HG03095 (cell line): ENCODE data around the gene PRDM12.

Experiments
- ATAC-seq: cut with Tn5 transposase; IDR thresholded peaks from one replicate; pipeline ENCODE4 v1.9.1; 2021; ENCODE audit warnings: moderate library complexity; ENCODE audit not compliant: unreplicated experiment

The PRDM12 gene

DNA sequence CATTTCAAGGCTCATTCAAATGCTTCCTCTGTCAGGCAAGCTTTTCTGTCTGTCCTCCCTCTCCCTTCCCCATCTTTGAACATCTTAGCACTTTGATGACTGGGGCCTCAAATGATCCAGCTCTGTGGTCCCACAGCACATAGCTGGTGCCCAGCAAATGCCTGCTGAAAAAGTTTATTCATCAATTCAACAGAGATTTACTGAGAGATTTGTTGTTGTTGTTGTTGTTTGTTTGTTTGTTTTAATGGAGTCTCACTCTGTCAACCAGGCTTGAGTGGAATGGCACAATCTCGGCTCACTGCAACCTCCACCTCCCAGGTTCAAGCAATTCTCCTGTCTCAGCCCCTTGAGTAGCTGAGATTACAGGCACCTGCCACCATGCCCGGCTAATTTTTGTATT, 23.2 kb downstream of the PRDM12 start:
- no peak for ATAC-seq

GRCh38 chr9:130688072-130688471, 23.7 kb downstream of the PRDM12 start:
- no peak for ATAC-seq

GRCh38 chr9:130689572-130689936, 25.2 kb downstream of the PRDM12 start:
- ATAC-seq = no peak

GRCh38 chr9:130689937-130690700, 25.7 kb downstream of the PRDM12 start:
- no peak for ATAC-seq

- ATAC-seq = no peak
These were observed 27.9 kb downstream of the PRDM12 start for GRCh38 chr9:130692321-130692720.

DNA sequence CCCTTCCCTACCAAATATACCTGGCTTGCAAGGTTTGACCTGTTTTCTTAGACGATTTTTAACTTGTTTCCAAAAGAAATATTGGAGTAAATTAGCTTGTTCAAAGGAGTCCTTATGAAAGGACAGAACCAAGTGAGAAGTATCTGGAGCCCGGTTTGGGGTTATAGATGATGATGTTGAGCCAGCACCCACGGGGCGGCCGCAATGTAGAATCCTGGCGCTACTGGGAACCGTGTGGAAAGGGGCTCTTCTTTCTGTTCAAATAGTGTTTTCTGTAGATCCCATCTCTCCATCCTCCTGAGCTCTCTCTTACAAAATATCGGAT, 28.7 kb downstream of the PRDM12 start:
- no peak for ATAC-seq

- peak; percentile 89 for ATAC-seq
These were observed 29.2 kb downstream of the PRDM12 start, which contains the start of gene EXOSC2 for GRCh38 chr9:130693426-130694191. TSS of gene EXOSC2 (plus strand) at chr9:130693780. CDS start at chr9:130693792, 12 bp downstream.

GRCh38 chr9:130694205-130694604, 29.8 kb downstream of the PRDM12 start:
- no peak for ATAC-seq

- no peak for ATAC-seq
These were observed 31.8 kb downstream of the PRDM12 start for GRCh38 chr9:130696139-130696650.

DNA sequence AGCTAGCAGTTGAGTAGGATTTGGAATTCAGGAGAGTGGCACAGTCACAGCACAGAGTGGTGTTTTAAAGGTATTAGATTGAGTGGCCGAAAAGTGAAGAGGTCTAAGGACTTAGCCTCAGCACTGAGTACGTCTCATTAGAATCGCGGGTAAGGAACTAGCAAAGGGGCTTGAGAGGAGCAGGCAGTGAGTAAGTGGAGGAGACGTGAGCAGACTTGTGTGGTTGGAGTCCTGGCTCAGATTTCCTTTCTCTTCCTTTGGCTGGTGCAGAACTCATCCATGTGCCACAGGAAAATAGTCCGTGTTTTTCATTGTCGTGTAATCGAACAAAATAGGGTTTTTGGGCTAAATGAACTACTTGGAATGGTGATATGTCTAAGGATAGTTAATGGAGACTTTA, 32.6 kb downstream of the PRDM12 start:
- ATAC-seq = no peak

DNA sequence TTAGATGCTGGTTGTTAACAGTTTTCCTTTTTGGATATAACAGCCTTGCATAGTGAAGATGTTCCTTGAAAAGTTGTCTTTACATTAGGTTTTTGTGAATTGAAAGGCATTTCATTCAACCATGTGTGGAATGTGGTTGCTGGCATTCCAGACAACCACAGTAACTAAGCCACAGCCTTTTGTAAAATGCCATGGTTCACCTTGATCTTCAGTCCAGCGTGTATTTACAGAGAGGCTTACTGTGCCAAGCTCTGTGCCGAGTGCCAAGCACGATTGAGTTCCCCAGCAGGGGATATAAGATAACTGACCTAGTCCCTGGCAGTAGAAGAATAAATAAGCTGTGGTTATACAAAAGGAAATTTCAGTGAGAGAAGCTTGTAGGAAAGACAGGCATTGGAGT, 34.1 kb downstream of the PRDM12 start:
- ATAC-seq = no peak

- ATAC-seq = no peak
These were observed 34.7 kb downstream of the PRDM12 start for GRCh38 chr9:130699047-130699446.

DNA sequence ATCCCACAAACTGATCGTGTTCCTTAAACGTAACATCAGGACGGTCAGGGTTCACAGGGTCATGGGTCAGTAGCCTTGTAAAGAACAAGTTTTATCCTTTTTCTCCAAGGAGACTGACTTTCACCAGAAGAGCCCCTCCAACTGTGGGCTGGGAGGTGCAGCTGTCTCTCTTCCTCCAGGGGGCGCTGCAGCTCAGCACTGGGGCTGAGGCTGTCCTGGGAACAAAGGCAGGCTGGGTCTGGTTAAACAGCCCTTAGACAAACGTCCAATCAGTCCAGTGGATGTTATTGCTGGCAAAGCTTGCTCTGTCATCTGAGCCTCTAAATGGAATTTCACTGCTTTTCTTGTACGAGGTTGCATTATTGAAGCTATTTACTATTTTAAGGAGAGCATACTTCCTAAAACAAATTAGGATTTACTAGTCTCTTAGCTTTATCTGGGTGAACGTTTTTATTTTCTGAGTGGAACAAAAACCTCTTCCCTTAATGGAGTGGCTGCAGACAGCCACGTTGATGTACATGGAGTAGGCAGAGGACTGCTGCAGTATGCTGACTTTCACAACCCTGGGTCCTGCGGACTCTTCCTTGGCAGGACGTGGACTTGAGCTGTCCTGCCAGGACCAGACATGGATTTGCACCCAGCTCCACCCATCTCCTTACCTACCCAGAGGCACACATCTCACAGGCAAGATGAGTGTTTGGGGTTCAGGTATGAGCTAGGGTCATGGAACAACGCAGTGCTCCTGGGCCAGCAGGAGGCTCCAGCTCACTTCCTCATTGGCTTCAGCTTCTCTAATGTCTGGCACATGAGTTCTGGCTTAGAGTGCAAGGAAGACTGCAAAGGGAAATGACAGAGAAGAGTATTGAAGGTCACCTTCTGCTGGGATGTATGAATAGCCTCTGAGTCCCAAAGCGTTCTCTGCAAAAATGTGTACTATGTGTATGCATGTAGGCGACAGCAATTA, 36.9 kb downstream of the PRDM12 start:
- no peak for ATAC-seq

- no peak for ATAC-seq
These were observed 39.1 kb downstream of the PRDM12 start for GRCh38 chr9:130703501-130703900.

DNA sequence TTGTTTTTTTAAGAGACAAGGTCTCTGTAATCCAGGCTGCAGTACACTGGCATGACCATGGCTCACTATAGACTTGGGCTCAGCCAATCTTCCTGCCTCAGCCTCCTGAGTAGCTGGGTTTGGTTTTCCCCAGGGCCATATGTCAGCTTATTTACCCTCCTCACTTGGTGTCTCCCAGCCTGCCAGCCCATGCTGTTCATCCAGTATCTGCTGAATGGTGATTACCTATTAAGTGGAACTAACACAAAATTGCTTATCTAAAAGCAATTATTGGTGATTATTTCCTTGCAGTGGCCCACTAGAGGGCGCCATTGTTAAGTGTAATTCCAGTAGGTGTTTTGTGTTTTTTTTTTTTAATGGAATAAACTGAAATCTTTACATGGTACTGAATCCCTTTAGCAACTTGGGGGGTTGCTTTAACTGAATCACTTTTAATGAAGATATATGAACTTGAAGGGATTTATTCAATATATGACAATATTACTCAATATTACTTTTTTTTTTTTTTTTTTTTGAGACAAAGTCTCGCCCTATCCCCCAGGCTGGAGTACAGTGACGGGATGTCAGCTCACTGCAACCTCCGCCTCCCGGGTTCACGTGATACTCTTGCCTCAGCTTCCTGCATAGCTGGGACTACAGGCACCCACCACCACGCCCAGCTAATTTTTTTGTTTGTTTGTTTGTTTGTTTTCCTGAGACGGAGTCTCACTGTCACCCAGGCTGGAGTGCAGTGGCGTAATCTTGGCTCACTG, 43.0 kb downstream of the PRDM12 start:
- ATAC-seq = no peak

DNA sequence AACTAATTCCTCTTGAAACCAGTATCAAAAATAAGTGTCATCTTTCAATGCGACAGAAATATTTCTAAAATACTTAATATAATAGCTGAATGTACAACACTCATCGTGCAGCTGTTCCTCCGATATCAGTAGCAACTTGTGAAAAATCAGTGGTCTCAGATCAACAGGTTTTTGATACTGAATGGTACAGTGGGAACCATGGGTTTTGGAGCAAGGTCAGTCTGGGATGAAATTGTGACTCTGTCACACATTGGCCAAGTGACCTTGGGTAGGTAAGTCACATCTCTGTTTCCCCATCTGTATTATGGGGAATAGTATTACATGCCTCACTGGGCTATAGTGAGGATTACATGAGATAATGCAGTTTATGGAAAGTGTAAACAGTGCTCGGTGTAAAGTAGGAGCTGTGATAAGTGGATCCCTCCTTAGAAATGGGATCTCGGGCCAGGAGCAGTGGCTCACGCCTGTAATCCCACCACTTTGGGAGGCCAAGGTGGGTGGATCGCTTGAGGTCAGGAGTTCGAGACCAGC, 46.5 kb downstream of the PRDM12 start:
- ATAC-seq = no peak

DNA sequence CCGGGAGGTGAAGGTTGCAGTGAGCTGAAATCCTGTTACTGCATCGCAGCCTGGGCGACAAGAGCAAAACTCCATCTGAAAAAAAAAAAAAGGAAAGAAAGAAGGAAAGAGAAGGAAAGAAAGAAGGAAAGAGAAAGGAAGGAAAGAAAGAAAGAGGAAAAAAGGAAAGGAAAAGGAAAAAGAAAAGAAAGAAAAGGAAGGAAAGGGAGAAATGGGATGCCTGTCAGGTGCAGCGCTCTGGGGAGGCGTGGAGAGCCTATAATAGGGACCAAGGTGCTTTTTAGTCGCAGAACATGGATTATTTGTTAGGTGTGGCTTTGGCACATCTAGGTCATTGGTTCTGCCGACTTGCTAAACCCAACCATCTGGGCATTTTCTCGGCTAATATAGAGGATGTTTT, 47.1 kb downstream of the PRDM12 start:
- ATAC-seq = no peak

DNA sequence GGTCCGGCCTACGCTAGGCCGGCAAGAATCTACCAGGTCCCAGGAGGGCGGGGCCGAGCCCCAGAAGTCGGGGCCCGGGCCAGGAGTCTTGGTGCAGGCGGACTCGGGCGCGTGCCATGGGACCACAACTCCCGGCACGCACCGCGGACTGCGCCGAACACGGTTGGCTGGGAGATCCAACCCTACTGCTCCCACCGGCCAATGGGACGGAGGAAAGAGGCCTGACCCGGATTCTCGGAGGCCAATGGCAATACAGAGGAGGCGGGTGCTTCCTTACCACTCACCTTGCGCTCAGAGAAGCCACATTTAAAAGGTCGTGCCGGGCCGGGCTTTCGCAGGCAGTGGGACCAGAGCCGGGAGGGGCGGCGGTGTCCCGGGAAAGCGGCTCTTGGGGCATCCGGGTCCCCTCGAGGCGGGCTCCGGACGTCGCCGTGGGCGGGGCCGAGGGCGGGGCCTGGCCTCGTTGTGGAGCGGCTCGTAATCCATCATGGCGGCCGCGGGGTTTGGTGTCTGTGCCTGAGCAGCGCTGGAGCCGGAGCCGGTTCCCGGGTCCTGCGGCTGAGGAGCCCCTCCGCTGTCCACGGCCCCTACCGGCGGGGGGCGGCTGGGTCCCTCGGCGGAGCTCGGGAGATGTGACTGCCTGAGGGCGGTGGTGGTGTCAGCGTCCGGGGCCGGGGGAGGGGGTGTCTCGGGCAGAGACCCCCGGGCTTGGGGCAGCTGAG, 48.3 kb downstream of the PRDM12 start:
- ATAC-seq = peak; percentile 92

- no peak for ATAC-seq
These were observed 49.0 kb downstream of the PRDM12 start for GRCh38 chr9:130713286-130713960.
